ENCODE data around the gene RAB40B. TPM values are rescaled to one million over a fixed set of nuclear protein-coding genes. Genes with fewer than 3 reads are reported as not detected.

RAB40B gene
- total and polyA plus RNA-seq, 4 donors = 2.9 to 12.1 (median 10.5) TPM

- TF ChIP-seq HNF4G (IDR thresholded peaks at IDR 0.05) (no peak), SP1 (IDR thresholded peaks at IDR 0.05) (no peak), RXRA (IDR thresholded peaks at IDR 0.05) (no peak), FOXA2 (IDR thresholded peaks at IDR 0.05) (no peak)
- Histone ChIP-seq H3K27me3 (ENCODE audit: control insufficient read depth in 4 of 4, insufficient read depth in 4 of 4, low read length in 3 of 4) (no peaks in the 10 kb centered on the region), H3K36me3 (ENCODE audit: control insufficient read depth in 4 of 4, insufficient read depth in 3 of 4, low read depth in 1 of 4, low read length in 3 of 4) (peaks cover 0 to 4% (median under 1%) of the 10 kb centered on the region in 4 donors), H3K4me3 (ENCODE audit: low read depth in 1 of 3, low read length in 3 of 3) (no peak overlapping the region), H3K9ac (ENCODE audit: low read depth in 1 of 2, low read length in 2 of 2) (no peak overlapping the region), H3K4me1 (ENCODE audit: control insufficient read depth in 4 of 4, insufficient read depth in 4 of 4, low read length in 3 of 4) (peaks cover 1 to 7% (median 3%) of the 10 kb centered on the region in 4 donors), H3K27ac (ENCODE audit: low read depth in 1 of 2, low read length in 2 of 2) (no peak overlapping the region), H3K9me3 (ENCODE audit: control insufficient read depth in 4 of 4, low read length in 3 of 4) (no peaks in the 10 kb centered on the region)
- WGBS = 95% methylated on average over 6 of the region's 6 CpGs
- no peak for DNase-seq (ENCODE audit: low spot score)
Measured at GRCh38 chr17:82665891-82666290, 32.6 kb downstream of the RAB40B start.

GRCh38 chr17:82665217-82665616, 33.3 kb downstream of the RAB40B start:
- H3K27me3 ChIP-seq (ENCODE audit: control insufficient read depth in 4 of 4, insufficient read depth in 4 of 4, low read length in 3 of 4) = no peaks in the 10 kb centered on the region
- WGBS = 91% methylated on average over 11 of the region's 11 CpGs
- TF ChIP-seq RXRA (IDR thresholded peaks at IDR 0.05) = no peak
- no peak for TF ChIP-seq MAX (IDR thresholded peaks at IDR 0.05)
- TF ChIP-seq FOXA1 (IDR thresholded peaks at IDR 0.05) = no peak
- TF ChIP-seq ZBTB33 (IDR thresholded peaks at IDR 0.05) = no peak
- no peak for TF ChIP-seq RAD21 (IDR thresholded peaks at IDR 0.05)
- no peak for TF ChIP-seq HNF4A (conservative IDR thresholded peaks at IDR 0.05)
- no peak for TF ChIP-seq FOXA2 (IDR thresholded peaks at IDR 0.05)
- TF ChIP-seq GABPA (IDR thresholded peaks at IDR 0.05 in 1 of 2, conservative IDR thresholded peaks at IDR 0.05 in 1 of 2) = no peak
- TF ChIP-seq HNF4G (IDR thresholded peaks at IDR 0.05) = no peak
- no peak for TF ChIP-seq JUND (IDR thresholded peaks at IDR 0.05)
- TF ChIP-seq CTCF (IDR thresholded peaks at IDR 0.05; ENCODE audit: low read depth, low read length, missing input control) = no peak
- TF ChIP-seq EGR1 (IDR thresholded peaks at IDR 0.05; ENCODE audit: low read depth in 2 of 2) = no peak
- no peak for TF ChIP-seq NR2F2 (IDR thresholded peaks at IDR 0.05)
- TF ChIP-seq YY1 (IDR thresholded peaks at IDR 0.05) = no peak
- TF ChIP-seq TAF1 (conservative IDR thresholded peaks at IDR 0.05) = no peak
- H3K9me3 ChIP-seq (ENCODE audit: control insufficient read depth in 4 of 4, low read length in 3 of 4) = no peaks in the 10 kb centered on the region
- H3K9ac ChIP-seq (ENCODE audit: low read depth in 1 of 2, low read length in 2 of 2) = no peak overlapping the region
- H3K27ac ChIP-seq (ENCODE audit: low read depth in 1 of 2, low read length in 2 of 2) = no peak overlapping the region
- peaks cover 0 to 6% (median 3%) of the 10 kb centered on the region in 4 donors for H3K36me3 ChIP-seq (ENCODE audit: control insufficient read depth in 4 of 4, insufficient read depth in 3 of 4, low read depth in 1 of 4, low read length in 3 of 4)
- H3K4me3 ChIP-seq (ENCODE audit: low read depth in 1 of 3, low read length in 3 of 3) = no peak overlapping the region
- DNase-seq (ENCODE audit: low spot score) = no peak
- H3K4me1 ChIP-seq (ENCODE audit: control insufficient read depth in 4 of 4, insufficient read depth in 4 of 4, low read length in 3 of 4) = peaks cover 1 to 7% (median 3%) of the 10 kb centered on the region in 4 donors

GRCh38 chr17:82664701-82665182, 33.8 kb downstream of the RAB40B start:
- H3K4me1 ChIP-seq (ENCODE audit: control insufficient read depth in 4 of 4, insufficient read depth in 4 of 4, low read length in 3 of 4) = peaks cover 1 to 7% (median 3%) of the 10 kb centered on the region in 4 donors
- peaks cover 0 to 6% (median 3%) of the 10 kb centered on the region in 4 donors for H3K36me3 ChIP-seq (ENCODE audit: control insufficient read depth in 4 of 4, insufficient read depth in 3 of 4, low read depth in 1 of 4, low read length in 3 of 4)
- H3K9ac ChIP-seq (ENCODE audit: low read depth in 1 of 2, low read length in 2 of 2) = no peak overlapping the region
- H3K4me3 ChIP-seq (ENCODE audit: low read depth in 1 of 3, low read length in 3 of 3) = no peak overlapping the region
- H3K27me3 ChIP-seq (ENCODE audit: control insufficient read depth in 4 of 4, insufficient read depth in 4 of 4, low read length in 3 of 4) = no peaks in the 10 kb centered on the region
- 91% methylated on average over 22 of the region's 22 CpGs for WGBS
- H3K9me3 ChIP-seq (ENCODE audit: control insufficient read depth in 4 of 4, low read length in 3 of 4) = no peaks in the 10 kb centered on the region
- H3K27ac ChIP-seq (ENCODE audit: low read depth in 1 of 2, low read length in 2 of 2) = no peak overlapping the region
- DNase-seq (ENCODE audit: low spot score) = no peak
- TF ChIP-seq EGR1 (IDR thresholded peaks at IDR 0.05; ENCODE audit: low read depth in 2 of 2) (no peak), JUND (IDR thresholded peaks at IDR 0.05) (no peak), CTCF (IDR thresholded peaks at IDR 0.05; ENCODE audit: low read depth, low read length, missing input control) (no peak), FOXA2 (IDR thresholded peaks at IDR 0.05) (no peak), SP1 (IDR thresholded peaks at IDR 0.05) (no peak), MAX (IDR thresholded peaks at IDR 0.05) (no peak), REST (IDR thresholded peaks at IDR 0.05) (no peak), NR2F2 (IDR thresholded peaks at IDR 0.05) (no peak), RAD21 (IDR thresholded peaks at IDR 0.05) (no peak), HNF4G (IDR thresholded peaks at IDR 0.05) (no peak)

Measured in liver (tissue), 9 donors.